T-helper 2 cell treated with Interferon-gamma antibody and Interleukin-4, amounts not matched to agents 5 μg/mL and 100 μg/mL, for 36 hours (primary cell): ENCODE measurements around the gene OGFR.

ENCODE experiments used
- DNase-seq: peaks from one replicate; pipeline ENCODE4 v3.0.0; 2021; ENCODE audit warnings: low spot score
- H3K27ac Mint-ChIP-seq: one replicate; pipeline ENCODE4 v1.8.0; 2021; ENCODE audit warnings: mild to moderate bottlenecking, mixed read lengths
- H3K27me3 Mint-ChIP-seq: one replicate; pipeline ENCODE4 v1.8.0; 2021; ENCODE audit warnings: low read depth, mixed read lengths
- H3K36me3 Mint-ChIP-seq: one replicate; pipeline ENCODE4 v1.8.0; 2021; ENCODE audit warnings: low read depth, mixed read lengths
- H3K4me1 Mint-ChIP-seq: one replicate; pipeline ENCODE4 v1.8.0; 2021; ENCODE audit warnings: low read depth, mixed read lengths
- H3K4me3 Mint-ChIP-seq: one replicate; pipeline ENCODE4 v1.8.0; 2022; ENCODE audit warnings: mild to moderate bottlenecking, moderate library complexity, mixed read lengths
- H3K9me3 Mint-ChIP-seq: one replicate; pipeline ENCODE4 v1.8.0; 2021; ENCODE audit warnings: mixed read lengths

OGFR gene

DNA sequence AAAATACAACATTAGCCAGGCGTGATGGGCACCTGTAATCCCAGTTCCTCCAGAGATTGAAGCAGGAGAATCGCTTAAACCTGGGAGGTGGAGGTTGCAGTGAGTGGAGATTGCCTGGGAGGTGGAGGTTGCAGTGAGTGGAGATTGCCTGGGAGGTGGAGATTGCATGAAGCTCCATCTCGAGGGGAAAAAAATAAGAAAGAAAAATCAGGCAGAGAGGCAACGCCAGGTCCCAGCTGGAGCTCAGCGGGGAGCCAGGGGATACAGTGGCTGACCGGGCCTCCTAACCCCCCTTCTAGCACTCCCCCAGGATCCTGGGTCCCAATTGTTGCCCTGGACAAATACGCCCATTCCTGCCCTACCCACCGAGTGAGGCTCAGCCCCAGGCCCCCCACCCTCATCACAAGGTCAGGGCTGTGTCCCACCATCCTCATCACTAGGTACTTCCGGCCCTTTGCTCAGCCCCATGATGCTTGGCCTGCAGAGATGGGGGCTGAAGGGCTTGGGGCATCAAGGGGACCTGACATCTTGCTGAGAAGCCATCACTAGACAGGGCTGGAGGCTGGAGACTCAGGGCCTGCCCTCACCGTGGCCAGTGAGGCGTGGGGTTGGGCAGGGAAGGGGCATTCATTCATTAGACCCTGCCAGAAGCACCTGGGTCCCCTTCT, 1.9 kb downstream of the OGFR start:
- H3K27me3 Mint-ChIP-seq, result no peaks in the 10 kb centered on the region
- peaks cover 24% of the 10 kb centered on the region for H3K36me3 Mint-ChIP-seq
- no peak for DNase-seq
- H3K4me1 Mint-ChIP-seq, result peaks cover 16% of the 10 kb centered on the region
- peak overlapping the region; percentile 65 for H3K27ac Mint-ChIP-seq
- H3K9me3 Mint-ChIP-seq, result no peaks in the 10 kb centered on the region
- H3K4me3 Mint-ChIP-seq, result peak overlapping the region; percentile 86

DNA sequence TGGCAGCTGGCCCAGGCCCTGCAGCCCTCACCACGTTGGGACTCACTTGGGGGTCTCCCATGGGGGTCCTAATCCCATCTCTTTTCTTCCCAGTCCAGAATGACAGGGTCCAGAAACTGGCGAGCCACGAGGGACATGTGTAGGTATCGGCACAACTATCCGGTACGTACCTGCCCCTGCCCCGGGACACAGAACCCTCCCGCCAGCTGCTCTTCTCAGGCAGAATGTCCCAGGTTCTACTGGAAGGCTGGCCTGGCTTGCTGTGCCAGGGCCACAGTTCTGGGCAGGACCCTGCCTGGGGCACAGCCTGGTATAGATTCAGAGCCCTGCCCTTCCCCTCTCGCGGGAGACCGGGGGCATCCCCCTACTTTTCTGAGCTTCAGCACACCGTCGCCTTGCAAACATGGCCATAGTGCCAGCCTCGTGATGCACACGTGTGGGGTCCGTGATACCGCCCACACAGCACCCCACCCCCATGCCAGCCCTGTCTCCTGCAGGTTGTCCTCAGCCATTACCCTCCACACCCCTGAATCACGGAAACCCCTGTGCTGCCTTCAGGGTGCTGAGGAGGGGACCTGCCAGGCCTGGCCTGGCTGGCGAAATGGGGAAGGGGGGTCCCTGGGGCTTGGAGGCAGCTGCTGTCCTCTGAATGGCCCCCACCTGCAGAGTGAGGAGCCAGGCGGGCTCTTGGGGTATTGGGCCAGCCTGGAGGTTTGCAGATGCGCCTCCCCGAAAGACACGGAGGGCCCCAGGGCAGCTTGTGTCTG, 3.0 kb downstream of the OGFR start:
- H3K27ac Mint-ChIP-seq, result no peak overlapping the region
- peaks cover 28% of the 10 kb centered on the region for H3K36me3 Mint-ChIP-seq

DNA sequence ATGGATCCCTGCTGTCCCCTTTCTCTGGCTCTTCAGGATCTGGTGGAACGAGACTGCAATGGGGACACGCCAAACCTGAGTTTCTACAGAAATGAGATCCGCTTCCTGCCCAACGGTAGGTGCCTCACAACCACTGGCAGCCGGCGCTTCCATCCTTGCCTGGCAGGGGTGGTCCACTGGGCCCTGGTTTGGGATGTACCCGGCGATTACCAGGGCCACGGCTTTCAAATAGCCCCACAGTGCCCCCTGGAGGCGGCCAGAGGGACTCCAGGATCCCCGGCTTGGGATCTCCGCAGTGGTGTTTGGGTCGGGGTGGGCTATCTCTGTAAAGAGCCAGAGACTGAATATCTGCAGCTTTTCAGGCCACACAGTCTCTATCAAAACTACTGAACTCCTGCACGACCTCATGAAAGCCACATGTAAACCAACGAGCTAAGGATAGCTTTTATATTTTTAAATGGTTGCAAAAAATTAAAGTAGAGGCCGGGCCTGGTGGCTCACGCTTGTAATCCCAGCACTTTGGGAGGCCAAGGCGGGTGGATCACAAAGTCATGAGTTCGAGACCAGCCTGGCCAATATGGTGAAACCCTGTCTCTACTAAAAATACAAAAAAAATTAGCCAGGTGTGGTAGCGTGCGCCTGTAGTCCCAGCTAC, 3.7 kb downstream of the OGFR start:
- peak; percentile 65 for DNase-seq
- peaks cover 14% of the 10 kb centered on the region for H3K4me1 Mint-ChIP-seq
- H3K36me3 Mint-ChIP-seq, result peaks cover 31% of the 10 kb centered on the region
- H3K27ac Mint-ChIP-seq, result no peak overlapping the region
- H3K4me3 Mint-ChIP-seq, result peak overlapping the region; percentile 40
- no peaks in the 10 kb centered on the region for H3K9me3 Mint-ChIP-seq
- H3K27me3 Mint-ChIP-seq, result no peaks in the 10 kb centered on the region

More for the DNA sequence above, 3.0 kb downstream of the OGFR start:
- DNase-seq, result no peak
- H3K4me3 Mint-ChIP-seq, result peak overlapping the region; percentile 48
- no peaks in the 10 kb centered on the region for H3K9me3 Mint-ChIP-seq
- peaks cover 16% of the 10 kb centered on the region for H3K4me1 Mint-ChIP-seq
- no peaks in the 10 kb centered on the region for H3K27me3 Mint-ChIP-seq

DNA sequence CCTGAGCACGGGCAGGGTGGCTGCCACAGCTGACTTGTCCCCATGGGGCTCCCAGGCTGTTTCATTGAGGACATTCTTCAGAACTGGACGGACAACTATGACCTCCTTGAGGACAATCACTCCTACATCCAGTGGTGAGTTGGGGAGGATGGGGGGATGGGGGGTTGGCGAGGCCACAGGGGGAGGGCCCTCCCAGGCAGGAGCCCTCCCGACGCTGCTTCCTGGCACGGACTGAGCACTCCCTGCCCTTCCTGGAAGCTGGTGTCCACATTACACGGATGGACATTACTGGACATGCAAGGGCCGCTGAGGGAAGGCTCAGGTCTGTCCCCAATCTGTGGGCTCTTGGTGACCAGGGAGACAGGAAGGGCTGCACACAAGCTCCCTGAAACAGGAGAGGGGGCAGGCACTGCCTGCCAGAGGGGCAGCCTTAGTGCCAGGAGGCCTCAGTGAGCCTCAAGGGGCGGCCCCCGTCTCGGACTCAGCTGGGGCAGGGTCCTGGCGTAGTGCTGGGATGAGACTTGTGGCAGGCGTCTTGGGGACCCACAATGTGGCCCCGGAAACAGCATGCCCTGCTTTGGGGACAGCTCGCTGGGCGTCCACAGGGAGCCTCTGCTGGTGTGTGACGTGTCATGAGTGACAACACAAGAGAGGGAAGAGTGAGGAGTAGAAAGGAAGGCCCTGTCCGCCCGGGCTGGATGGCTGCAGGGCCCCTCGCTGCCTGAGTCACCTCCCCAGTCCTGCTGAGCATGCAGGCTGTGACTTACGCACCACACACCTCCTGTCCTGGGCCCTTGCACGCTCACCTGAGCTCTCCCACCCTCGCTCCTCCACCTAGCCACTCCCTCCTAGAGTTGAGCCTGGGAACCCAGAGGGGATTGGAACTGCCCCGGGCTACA, 5.1 kb downstream of the OGFR start:
- Mint-ChIP-seq H3K4me3 (no peak overlapping the region), H3K9me3 (no peaks in the 10 kb centered on the region), H3K27me3 (peaks cover 3% of the 10 kb centered on the region), H3K4me1 (peaks cover 10% of the 10 kb centered on the region), H3K36me3 (peaks cover 26% of the 10 kb centered on the region), H3K27ac (no peak overlapping the region)
- DNase-seq, result no peak

DNA sequence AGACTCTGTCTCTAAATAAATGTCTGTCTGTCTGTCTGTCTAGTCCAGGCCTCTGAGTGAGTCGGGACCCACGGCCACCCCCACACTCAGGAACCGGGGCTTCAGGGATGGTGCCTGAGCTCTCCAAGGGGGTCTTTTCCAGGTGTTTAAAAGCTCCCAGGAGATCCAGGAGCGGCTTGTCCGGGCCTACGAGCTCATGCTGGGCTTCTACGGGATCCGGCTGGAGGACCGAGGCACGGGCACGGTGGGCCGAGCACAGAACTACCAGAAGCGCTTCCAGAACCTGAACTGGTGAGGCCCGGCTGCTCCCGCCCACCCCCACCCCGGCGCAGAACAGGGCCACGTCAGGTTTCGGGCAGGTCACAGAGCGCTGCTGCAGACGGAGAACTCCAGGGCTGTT, 6.7 kb downstream of the OGFR start:
- Mint-ChIP-seq H3K27ac (no peak overlapping the region), H3K4me3 (no peak overlapping the region), H3K4me1 (peaks cover 8% of the 10 kb centered on the region), H3K36me3 (peaks cover 21% of the 10 kb centered on the region), H3K9me3 (no peaks in the 10 kb centered on the region), H3K27me3 (peaks cover 18% of the 10 kb centered on the region)
- DNase-seq, result no peak

DNA sequence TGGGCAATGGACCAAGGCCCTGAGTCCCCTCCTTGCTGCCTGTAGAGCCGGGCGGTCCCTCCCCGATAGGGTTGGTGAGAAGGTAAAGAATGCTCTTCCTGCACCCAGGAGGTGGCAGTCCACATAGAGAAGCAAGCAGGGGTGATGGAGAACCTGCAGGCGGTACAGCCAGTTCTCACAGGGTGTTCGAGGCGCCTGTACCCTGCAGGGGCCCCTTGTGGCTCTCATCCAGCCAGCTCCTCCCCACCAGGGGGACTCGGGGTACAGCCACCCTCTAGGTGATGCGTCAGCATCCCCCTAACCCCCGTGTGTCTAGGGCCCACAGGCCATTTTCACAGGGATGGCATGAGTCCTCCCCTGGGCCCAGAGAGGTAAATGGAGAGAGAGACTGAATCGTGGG, 7.1 kb downstream of the OGFR start:
- no peak for DNase-seq
- peaks cover 20% of the 10 kb centered on the region for H3K36me3 Mint-ChIP-seq
- no peaks in the 10 kb centered on the region for H3K9me3 Mint-ChIP-seq
- peaks cover 4% of the 10 kb centered on the region for H3K4me1 Mint-ChIP-seq
- H3K4me3 Mint-ChIP-seq, result no peak overlapping the region
- H3K27ac Mint-ChIP-seq, result no peak overlapping the region
- H3K27me3 Mint-ChIP-seq, result peaks cover 19% of the 10 kb centered on the region

DNA sequence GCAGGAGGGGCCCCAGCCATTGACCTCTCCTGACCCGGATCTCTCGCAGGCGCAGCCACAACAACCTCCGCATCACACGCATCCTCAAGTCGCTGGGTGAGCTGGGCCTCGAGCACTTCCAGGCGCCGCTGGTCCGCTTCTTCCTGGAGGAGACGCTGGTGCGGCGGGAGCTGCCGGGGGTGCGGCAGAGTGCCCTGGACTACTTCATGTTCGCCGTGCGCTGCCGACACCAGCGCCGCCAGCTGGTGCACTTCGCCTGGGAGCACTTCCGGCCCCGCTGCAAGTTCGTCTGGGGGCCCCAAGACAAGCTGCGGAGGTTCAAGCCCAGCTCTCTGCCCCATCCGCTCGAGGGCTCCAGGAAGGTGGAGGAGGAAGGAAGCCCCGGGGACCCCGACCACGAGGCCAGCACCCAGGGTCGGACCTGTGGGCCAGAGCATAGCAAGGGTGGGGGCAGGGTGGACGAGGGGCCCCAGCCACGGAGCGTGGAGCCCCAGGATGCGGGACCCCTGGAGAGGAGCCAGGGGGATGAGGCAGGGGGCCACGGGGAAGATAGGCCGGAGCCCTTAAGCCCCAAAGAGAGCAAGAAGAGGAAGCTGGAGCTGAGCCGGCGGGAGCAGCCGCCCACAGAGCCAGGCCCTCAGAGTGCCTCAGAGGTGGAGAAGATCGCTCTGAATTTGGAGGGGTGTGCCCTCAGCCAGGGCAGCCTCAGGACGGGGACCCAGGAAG, 7.7 kb downstream of the OGFR start:
- H3K4me1 Mint-ChIP-seq, result peaks cover 2% of the 10 kb centered on the region
- no peak for DNase-seq
- no peaks in the 10 kb centered on the region for H3K9me3 Mint-ChIP-seq
- peaks cover 20% of the 10 kb centered on the region for H3K36me3 Mint-ChIP-seq
- H3K27me3 Mint-ChIP-seq, result peaks cover 19% of the 10 kb centered on the region
- H3K27ac Mint-ChIP-seq, result no peak overlapping the region
- no peak overlapping the region for H3K4me3 Mint-ChIP-seq

DNA sequence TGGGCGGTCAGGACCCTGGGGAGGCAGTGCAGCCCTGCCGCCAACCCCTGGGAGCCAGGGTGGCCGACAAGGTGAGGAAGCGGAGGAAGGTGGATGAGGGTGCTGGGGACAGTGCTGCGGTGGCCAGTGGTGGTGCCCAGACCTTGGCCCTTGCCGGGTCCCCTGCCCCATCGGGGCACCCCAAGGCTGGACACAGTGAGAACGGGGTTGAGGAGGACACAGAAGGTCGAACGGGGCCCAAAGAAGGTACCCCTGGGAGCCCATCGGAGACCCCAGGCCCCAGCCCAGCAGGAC, 8.2 kb downstream of the OGFR start:
- Mint-ChIP-seq H3K27me3 (peaks cover 22% of the 10 kb centered on the region), H3K36me3 (peaks cover 18% of the 10 kb centered on the region), H3K9me3 (no peaks in the 10 kb centered on the region), H3K4me3 (no peak overlapping the region), H3K4me1 (peaks cover 2% of the 10 kb centered on the region), H3K27ac (no peak overlapping the region)
- DNase-seq, result no peak

DNA sequence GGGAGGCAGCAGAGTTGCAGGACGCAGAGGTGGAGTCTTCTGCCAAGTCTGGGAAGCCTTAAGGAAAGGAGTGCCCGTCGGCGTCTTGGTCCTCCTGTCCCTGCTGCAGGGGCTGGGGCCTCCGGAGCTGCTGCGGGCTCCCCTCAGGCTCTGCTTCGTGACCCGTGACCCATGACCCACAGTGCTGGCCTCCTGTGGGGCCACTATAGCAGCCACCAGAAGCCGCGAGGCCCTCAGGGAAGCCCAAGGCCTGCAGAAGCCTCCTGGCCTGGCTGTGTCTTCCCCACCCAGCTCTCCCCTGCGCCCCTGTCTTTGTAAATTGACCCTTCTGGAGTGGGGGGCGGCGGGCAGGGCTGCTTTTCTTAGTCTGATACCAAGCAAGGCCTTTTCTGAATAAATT, 9.0 kb downstream of the OGFR start:
- peaks cover 29% of the 10 kb centered on the region for H3K27me3 Mint-ChIP-seq
- no peaks in the 10 kb centered on the region for H3K9me3 Mint-ChIP-seq
- no peaks in the 10 kb centered on the region for H3K4me1 Mint-ChIP-seq
- no peak overlapping the region for H3K4me3 Mint-ChIP-seq
- peaks cover 13% of the 10 kb centered on the region for H3K36me3 Mint-ChIP-seq
- H3K27ac Mint-ChIP-seq, result no peak overlapping the region
- DNase-seq, result no peak

DNA sequence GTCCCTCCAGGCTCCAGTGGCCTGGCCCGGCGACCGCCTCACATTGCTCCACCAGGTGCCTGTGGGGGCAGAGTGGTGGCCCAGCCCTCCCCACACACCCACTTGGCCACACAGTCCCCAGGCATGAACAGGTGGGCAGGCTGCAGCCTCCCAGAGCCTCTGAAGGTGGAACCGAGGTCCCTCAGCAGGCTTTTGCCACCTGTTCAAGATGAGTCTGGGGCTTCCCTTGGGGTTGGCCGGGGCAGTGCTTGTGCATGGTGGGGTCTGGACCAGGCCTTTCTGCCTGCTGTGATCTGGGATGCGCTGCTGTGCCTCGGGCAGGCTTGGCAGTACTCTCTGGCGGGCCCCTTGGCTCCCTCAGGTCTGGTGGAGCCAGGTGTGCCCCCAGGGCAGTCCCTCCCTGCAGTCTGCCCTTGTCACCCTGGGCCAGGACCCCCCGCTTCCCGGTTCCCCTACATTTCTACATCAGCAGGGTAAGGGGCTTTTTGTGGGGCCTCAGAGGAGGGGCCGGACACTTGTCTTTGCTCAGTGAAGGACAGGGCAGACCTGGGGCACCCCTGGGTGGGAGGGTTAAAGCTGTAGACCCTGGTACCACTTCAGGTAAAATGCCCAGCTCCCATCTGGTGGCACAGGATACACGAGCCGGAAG, 9.5 kb downstream of the OGFR start:
- H3K4me1 Mint-ChIP-seq, result no peaks in the 10 kb centered on the region

DNA sequence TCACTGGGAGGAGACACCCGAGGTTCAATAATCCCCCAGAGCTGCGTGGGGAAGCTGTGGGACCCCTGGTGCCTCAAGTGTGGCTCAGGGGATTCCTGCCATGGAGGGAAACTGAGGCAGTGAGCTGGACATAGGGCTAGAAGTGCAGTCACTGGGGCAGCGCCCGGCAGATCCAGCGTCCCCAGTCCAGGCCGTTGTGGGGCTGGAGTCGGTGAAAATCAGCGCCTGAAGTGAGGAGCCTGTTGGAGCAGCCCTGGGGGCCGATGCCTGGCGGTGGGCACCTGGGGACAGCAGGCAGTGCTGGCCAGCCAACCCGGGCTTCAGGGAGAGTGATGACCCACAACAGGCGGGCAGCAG, 10.1 kb downstream of the OGFR start:
- no peak overlapping the region for H3K4me3 Mint-ChIP-seq
- no peak for DNase-seq
- H3K9me3 Mint-ChIP-seq, result no peaks in the 10 kb centered on the region
- no peaks in the 10 kb centered on the region for H3K4me1 Mint-ChIP-seq
- H3K27ac Mint-ChIP-seq, result no peak overlapping the region
- peaks cover 29% of the 10 kb centered on the region for H3K27me3 Mint-ChIP-seq
- H3K36me3 Mint-ChIP-seq, result peaks cover 8% of the 10 kb centered on the region

More for the DNA sequence above, 9.5 kb downstream of the OGFR start:
- Mint-ChIP-seq H3K9me3 (no peaks in the 10 kb centered on the region), H3K4me3 (no peak overlapping the region), H3K27me3 (peaks cover 29% of the 10 kb centered on the region), H3K36me3 (peaks cover 11% of the 10 kb centered on the region), H3K27ac (no peak overlapping the region)
- no peak for DNase-seq

DNA sequence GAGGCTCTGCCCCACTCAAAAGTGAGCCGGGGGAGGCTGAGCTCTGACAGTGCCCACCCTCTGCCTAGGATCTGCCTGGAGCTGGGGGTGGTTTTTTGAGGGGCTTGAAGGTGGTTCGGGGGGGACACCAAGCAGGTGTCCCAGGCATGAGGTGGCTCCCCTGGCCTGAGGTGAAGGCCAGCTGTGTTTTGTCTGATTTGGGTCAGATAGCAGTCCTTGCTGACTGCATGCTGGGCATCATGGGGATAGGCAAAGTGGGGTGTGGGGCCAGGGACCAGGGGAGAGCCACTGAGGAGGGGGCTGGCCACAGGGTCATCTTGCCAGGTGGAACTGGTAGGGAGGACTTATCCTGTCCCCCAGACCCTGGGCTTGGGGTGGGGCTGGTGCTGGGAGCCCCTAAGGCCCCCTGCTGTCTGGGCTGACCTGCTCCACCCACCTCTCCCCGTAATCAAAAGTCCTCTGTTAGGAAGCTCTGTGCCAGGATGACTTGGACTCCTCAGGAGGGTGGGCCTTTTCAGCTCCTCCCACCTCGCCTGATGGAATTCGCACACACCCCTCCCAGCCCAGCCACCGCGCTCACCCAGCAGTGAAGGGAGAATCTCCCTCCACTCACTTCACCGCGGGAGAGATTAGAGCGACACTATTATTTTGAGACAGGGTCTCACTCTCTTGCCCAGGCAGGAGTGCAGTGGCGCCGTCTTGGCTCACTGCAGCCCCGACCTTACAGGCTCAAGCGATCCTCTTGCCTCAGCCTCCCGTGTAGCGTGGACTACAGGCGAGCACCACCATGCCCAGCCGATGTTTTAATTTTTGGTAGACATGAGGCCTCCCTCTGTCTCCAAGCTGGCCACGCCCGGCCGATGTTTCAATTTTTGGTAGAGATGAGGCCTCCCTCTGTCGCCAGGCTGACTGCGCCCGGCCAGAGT, 10.7 kb downstream of the OGFR start:
- peaks cover 8% of the 10 kb centered on the region for H3K36me3 Mint-ChIP-seq
- no peaks in the 10 kb centered on the region for H3K4me1 Mint-ChIP-seq
- H3K4me3 Mint-ChIP-seq, result no peak overlapping the region
- no peak overlapping the region for H3K27ac Mint-ChIP-seq
- no peaks in the 10 kb centered on the region for H3K9me3 Mint-ChIP-seq
- peaks cover 34% of the 10 kb centered on the region for H3K27me3 Mint-ChIP-seq
- no peak for DNase-seq
